HEK293 (cell line): ENCODE measurements around the gene TUFM.

Experiments
- KLF16 ChIP-seq: fragments of 450-650 bp; formaldehyde crosslinking; IDR thresholded peaks from 2 replicates; pipeline ENCODE4 v1.5.1; 2017; ENCODE audit warnings: missing biosample characterization, missing genetic modification characterization
- PRDM1 ChIP-seq: fragments of 450-650 bp; formaldehyde crosslinking; IDR thresholded peaks from 2 replicates; pipeline ENCODE4; 2016; ENCODE audit warnings: missing biosample characterization, missing genetic modification characterization
- SALL2 ChIP-seq: fragments of 450-650 bp; formaldehyde crosslinking; IDR thresholded peaks from 2 replicates; pipeline ENCODE4 v1.5.0; 2017; ENCODE audit warnings: missing biosample characterization, mild to moderate bottlenecking, missing genetic modification characterization, borderline replicate concordance
- SCRT1 ChIP-seq: fragments of 450-650 bp; formaldehyde crosslinking; IDR thresholded peaks from 2 replicates; pipeline ENCODE4 v1.5.1; 2016; ENCODE audit warnings: missing biosample characterization, missing genetic modification characterization, borderline replicate concordance
- TRIM28 ChIP-seq: IDR thresholded peaks from 2 replicates; pipeline ENCODE4 v1.6.1; 2011; ENCODE audit warnings: low read length, control low read depth, borderline replicate concordance
- ZFHX2 ChIP-seq: fragments of 450-650 bp; formaldehyde crosslinking; conservative IDR thresholded peaks from 2 replicates; pipeline ENCODE4 v1.5.1; 2016; ENCODE audit warnings: missing biosample characterization, missing genetic modification characterization
- ZNF10 ChIP-seq: fragments of 450-650 bp; formaldehyde crosslinking; IDR thresholded peaks from 2 replicates; pipeline ENCODE4 v1.5.1; 2017; ENCODE audit warnings: missing biosample characterization, missing genetic modification characterization
- ZNF114 ChIP-seq: fragments of 450-650 bp; formaldehyde crosslinking; IDR thresholded peaks from 2 replicates; pipeline ENCODE4 v1.5.0; 2017; ENCODE audit warnings: missing biosample characterization, missing genetic modification characterization
- ZNF121 ChIP-seq: fragments of 450-650 bp; formaldehyde crosslinking; IDR thresholded peaks from 2 replicates; pipeline ENCODE4 v1.5.1; 2016; ENCODE audit warnings: missing biosample characterization, missing genetic modification characterization
- ZNF132 ChIP-seq: fragments of 450-650 bp; formaldehyde crosslinking; IDR thresholded peaks from 2 replicates; pipeline ENCODE4 v1.5.1; 2017; ENCODE audit warnings: missing biosample characterization, missing genetic modification characterization, borderline replicate concordance
- ZNF133 ChIP-seq: fragments of 450-650 bp; formaldehyde crosslinking; IDR thresholded peaks from 2 replicates; pipeline ENCODE4 v1.5.1; 2016; ENCODE audit warnings: missing biosample characterization, missing genetic modification characterization
- ZNF140 ChIP-seq: fragments of 450-650 bp; formaldehyde crosslinking; IDR thresholded peaks from 2 replicates; pipeline ENCODE4 v1.5.1; 2016; ENCODE audit warnings: missing biosample characterization, missing genetic modification characterization
- ZNF16 ChIP-seq: fragments of 450-650 bp; formaldehyde crosslinking; IDR thresholded peaks from 2 replicates; pipeline ENCODE4 v1.5.1; 2016; ENCODE audit warnings: low read depth, missing biosample characterization, missing genetic modification characterization
- ZNF169 ChIP-seq: fragments of 450-650 bp; formaldehyde crosslinking; IDR thresholded peaks from 2 replicates; pipeline ENCODE4 v1.5.1; 2016; ENCODE audit warnings: missing biosample characterization, missing genetic modification characterization
- ZNF174 ChIP-seq: fragments of 450-650 bp; formaldehyde crosslinking; IDR thresholded peaks from 2 replicates; pipeline ENCODE4 v1.5.0; 2017; ENCODE audit warnings: missing biosample characterization, mild to moderate bottlenecking, missing genetic modification characterization
- ZNF19 ChIP-seq: fragments of 450-650 bp; formaldehyde crosslinking; IDR thresholded peaks from 2 replicates; pipeline ENCODE4; 2016; ENCODE audit warnings: missing biosample characterization, missing genetic modification characterization, low read depth
- ZNF292 ChIP-seq: fragments of 450-650 bp; formaldehyde crosslinking; IDR thresholded peaks from 2 replicates; pipeline ENCODE4 v1.5.1; 2016; ENCODE audit warnings: low read depth, missing biosample characterization, missing genetic modification characterization, borderline replicate concordance
- ZNF510 ChIP-seq: fragments of 450-650 bp; formaldehyde crosslinking; IDR thresholded peaks from 2 replicates; pipeline ENCODE4 v1.5.1; 2018; ENCODE audit warnings: mild to moderate bottlenecking, missing genetic modification characterization, missing biosample characterization; ENCODE audit not compliant: insufficient replicate concordance
- ZNF596 ChIP-seq: fragments of 450-650 bp; IDR thresholded peaks from 2 replicates; pipeline ENCODE4 v1.5.0; 2018; ENCODE audit warnings: missing biosample characterization, mild to moderate bottlenecking, missing genetic modification characterization, moderate library complexity
- ZNF624 ChIP-seq: fragments of 450-650 bp; formaldehyde crosslinking; IDR thresholded peaks from 2 replicates; pipeline ENCODE4 v1.5.1; 2017; ENCODE audit warnings: missing biosample characterization, missing genetic modification characterization
- ZNF660 ChIP-seq: fragments of 450-650 bp; IDR thresholded peaks from 2 replicates; pipeline ENCODE4 v1.5.1; 2018; ENCODE audit warnings: missing biosample characterization, mild to moderate bottlenecking, missing genetic modification characterization
- ZNF664 ChIP-seq: fragments of 450-650 bp; formaldehyde crosslinking; IDR thresholded peaks from 2 replicates; pipeline ENCODE4 v1.5.1; 2016; ENCODE audit warnings: missing biosample characterization, missing genetic modification characterization
- ZNF701 ChIP-seq: fragments of 450-650 bp; formaldehyde crosslinking; IDR thresholded peaks from 2 replicates; pipeline ENCODE4 v1.5.1; 2016; ENCODE audit warnings: missing biosample characterization, missing genetic modification characterization
- ZNF843 ChIP-seq: fragments of 450-650 bp; formaldehyde crosslinking; IDR thresholded peaks from 2 replicates; pipeline ENCODE4 v1.5.1; 2016; ENCODE audit warnings: missing biosample characterization, missing genetic modification characterization
- TF ChIP-seq, protein P1 (sequence below): fragments of 450-650 bp; formaldehyde crosslinking; IDR thresholded peaks from 2 replicates; pipeline ENCODE4 v1.5.1; 2016; ENCODE audit warnings: missing biosample characterization, missing genetic modification characterization
- TF ChIP-seq, protein P2 (sequence below): fragments of 450-650 bp; formaldehyde crosslinking; IDR thresholded peaks from 2 replicates; pipeline ENCODE4 v1.5.1; 2017; ENCODE audit warnings: missing biosample characterization, missing genetic modification characterization
- TF ChIP-seq, protein P3 (sequence below): fragments of 450-650 bp; formaldehyde crosslinking; IDR thresholded peaks from 2 replicates; pipeline ENCODE4 v1.5.1; 2017; ENCODE audit warnings: missing biosample characterization, missing genetic modification characterization
- TF ChIP-seq, protein P4 (sequence below): fragments of 450-650 bp; formaldehyde crosslinking; conservative IDR thresholded peaks from 2 replicates; pipeline ENCODE4 v1.5.1; 2016; ENCODE audit warnings: low read depth, missing biosample characterization, missing genetic modification characterization
- TF ChIP-seq, protein P5 (sequence below): fragments of 450-650 bp; formaldehyde crosslinking; IDR thresholded peaks from 2 replicates; pipeline ENCODE4 v1.5.1; 2016; ENCODE audit warnings: missing biosample characterization, missing genetic modification characterization

Gene TUFM

DNA sequence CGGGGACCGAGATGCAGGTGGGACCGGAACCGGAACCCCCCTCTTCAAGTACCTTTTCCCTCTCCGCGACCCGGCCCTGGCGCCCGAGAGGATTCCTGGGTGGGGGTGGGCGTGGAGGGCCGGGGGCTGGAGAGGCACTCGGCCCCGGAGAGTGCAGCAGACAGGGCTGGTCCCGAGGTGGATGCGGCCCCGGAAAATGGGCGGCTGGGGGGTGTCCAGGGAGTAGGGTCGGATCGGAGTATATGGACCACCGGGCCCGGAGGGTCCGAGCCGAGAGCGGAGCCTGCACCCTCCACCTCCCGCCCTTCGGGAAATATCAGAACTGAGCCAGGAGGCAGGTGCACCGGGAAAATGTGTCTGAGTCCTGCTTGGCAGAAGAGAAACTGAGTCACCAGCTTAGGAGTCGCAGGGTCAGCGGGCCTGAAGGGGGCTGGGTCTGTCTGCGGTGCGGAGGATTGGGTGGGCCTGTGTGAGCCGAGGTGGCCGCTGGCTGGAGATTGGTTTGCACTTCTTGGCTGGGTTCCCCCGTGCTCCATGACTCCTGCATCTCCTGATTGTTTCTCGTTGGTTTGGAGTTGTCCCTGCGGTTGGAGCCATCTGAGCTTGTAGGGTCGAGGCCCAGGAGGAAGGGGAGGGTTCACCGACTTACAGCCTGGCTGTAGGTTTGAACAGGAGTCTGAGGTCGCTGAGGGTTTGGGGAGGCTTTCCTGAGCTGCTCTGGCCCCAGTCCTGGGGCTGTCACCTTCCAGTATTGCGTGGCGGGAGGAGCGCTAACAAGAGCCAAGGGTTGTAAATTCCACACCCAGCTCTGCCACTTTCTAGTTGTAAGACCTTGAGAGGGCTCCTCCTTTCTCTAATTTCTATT, 18.0 kb upstream of the TUFM start (continued):
- TF ChIP-seq, protein P1, sequence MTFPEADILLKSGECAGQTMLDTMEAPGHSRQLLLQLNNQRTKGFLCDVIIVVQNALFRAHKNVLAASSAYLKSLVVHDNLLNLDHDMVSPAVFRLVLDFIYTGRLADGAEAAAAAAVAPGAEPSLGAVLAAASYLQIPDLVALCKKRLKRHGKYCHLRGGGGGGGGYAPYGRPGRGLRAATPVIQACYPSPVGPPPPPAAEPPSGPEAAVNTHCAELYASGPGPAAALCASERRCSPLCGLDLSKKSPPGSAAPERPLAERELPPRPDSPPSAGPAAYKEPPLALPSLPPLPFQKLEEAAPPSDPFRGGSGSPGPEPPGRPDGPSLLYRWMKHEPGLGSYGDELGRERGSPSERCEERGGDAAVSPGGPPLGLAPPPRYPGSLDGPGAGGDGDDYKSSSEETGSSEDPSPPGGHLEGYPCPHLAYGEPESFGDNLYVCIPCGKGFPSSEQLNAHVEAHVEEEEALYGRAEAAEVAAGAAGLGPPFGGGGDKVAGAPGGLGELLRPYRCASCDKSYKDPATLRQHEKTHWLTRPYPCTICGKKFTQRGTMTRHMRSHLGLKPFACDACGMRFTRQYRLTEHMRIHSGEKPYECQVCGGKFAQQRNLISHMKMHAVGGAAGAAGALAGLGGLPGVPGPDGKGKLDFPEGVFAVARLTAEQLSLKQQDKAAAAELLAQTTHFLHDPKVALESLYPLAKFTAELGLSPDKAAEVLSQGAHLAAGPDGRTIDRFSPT (tag by site-specific recombination) = no peak
- TF ChIP-seq ZNF169 (tag by site-specific recombination) (no peak), ZNF596 (tag by site-specific recombination) (no peak), ZNF10 (no peak), TRIM28 (no peak), SALL2 (no peak), ZNF660 (tag by site-specific recombination) (no peak; the same call in 1 of the 2 replicates), ZNF664 (no peak), ZNF292 (no peak), ZNF16 (tag by site-specific recombination) (no peak), ZFHX2 (tag by site-specific recombination) (no peak), ZNF133 (tag by site-specific recombination) (no peak), PRDM1 (tag by site-specific recombination) (no peak), ZNF624 (tag by site-specific recombination) (no peak), ZNF114 (tag by site-specific recombination) (no peak), ZNF174 (tag by site-specific recombination) (no peak), SCRT1 (tag by site-specific recombination) (no peak), ZNF701 (tag by site-specific recombination) (no peak), ZNF19 (tag by site-specific recombination) (no peak), ZNF132 (tag by site-specific recombination) (no peak), ZNF843 (no peak), ZNF510 (tag by site-specific recombination) (no peak), KLF16 (tag by site-specific recombination) (peak; percentile 15; the same call in 1 of the 2 replicates), ZNF140 (tag by site-specific recombination) (no peak), ZNF121 (tag by site-specific recombination) (no peak)
- TF ChIP-seq, protein P2, sequence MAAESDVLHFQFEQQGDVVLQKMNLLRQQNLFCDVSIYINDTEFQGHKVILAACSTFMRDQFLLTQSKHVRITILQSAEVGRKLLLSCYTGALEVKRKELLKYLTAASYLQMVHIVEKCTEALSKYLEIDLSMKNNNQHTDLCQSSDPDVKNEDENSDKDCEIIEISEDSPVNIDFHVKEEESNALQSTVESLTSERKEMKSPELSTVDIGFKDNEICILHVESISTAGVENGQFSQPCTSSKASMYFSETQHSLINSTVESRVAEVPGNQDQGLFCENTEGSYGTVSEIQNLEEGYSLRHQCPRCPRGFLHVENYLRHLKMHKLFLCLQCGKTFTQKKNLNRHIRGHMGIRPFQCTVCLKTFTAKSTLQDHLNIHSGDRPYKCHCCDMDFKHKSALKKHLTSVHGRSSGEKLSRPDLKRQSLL (tag by site-specific recombination) = peak; percentile 24; the same call in 1 of the 2 replicates
- TF ChIP-seq, protein P3, sequence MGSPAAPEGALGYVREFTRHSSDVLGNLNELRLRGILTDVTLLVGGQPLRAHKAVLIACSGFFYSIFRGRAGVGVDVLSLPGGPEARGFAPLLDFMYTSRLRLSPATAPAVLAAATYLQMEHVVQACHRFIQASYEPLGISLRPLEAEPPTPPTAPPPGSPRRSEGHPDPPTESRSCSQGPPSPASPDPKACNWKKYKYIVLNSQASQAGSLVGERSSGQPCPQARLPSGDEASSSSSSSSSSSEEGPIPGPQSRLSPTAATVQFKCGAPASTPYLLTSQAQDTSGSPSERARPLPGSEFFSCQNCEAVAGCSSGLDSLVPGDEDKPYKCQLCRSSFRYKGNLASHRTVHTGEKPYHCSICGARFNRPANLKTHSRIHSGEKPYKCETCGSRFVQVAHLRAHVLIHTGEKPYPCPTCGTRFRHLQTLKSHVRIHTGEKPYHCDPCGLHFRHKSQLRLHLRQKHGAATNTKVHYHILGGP (tag by site-specific recombination) = no peak
- TF ChIP-seq, protein P4, sequence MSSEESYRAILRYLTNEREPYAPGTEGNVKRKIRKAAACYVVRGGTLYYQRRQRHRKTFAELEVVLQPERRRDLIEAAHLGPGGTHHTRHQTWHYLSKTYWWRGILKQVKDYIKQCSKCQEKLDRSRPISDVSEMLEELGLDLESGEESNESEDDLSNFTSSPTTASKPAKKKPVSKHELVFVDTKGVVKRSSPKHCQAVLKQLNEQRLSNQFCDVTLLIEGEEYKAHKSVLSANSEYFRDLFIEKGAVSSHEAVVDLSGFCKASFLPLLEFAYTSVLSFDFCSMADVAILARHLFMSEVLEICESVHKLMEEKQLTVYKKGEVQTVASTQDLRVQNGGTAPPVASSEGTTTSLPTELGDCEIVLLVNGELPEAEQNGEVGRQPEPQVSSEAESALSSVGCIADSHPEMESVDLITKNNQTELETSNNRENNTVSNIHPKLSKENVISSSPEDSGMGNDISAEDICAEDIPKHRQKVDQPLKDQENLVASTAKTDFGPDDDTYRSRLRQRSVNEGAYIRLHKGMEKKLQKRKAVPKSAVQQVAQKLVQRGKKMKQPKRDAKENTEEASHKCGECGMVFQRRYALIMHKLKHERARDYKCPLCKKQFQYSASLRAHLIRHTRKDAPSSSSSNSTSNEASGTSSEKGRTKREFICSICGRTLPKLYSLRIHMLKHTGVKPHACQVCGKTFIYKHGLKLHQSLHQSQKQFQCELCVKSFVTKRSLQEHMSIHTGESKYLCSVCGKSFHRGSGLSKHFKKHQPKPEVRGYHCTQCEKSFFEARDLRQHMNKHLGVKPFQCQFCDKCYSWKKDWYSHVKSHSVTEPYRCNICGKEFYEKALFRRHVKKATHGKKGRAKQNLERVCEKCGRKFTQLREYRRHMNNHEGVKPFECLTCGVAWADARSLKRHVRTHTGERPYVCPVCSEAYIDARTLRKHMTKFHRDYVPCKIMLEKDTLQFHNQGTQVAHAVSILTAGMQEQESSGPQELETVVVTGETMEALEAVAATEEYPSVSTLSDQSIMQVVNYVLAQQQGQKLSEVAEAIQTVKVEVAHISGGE (tag by site-specific recombination) = peak; percentile 98
- TF ChIP-seq, protein P5, sequence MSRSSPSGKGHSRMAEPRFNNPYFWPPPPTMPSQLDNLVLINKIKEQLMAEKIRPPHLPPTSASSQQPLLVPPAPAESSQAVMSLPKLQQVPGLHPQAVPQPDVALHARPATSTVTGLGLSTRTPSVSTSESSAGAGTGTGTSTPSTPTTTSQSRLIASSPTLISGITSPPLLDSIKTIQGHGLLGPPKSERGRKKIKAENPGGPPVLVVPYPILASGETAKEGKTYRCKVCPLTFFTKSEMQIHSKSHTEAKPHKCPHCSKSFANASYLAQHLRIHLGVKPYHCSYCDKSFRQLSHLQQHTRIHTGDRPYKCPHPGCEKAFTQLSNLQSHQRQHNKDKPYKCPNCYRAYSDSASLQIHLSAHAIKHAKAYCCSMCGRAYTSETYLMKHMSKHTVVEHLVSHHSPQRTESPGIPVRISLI (tag by site-specific recombination) = no peak
